ENCODE measurements around the gene FRS3. TPM values are rescaled to one million over a fixed set of nuclear protein-coding genes. Genes with fewer than 3 reads are reported as not detected.

Gene FRS3
- total and polyA plus RNA-seq, 2 of the 13 experiments (the other 11 are each of a cell fraction or from before 2014, with no cell fraction given) = 3.0 to 7.4 TPM

DNA sequence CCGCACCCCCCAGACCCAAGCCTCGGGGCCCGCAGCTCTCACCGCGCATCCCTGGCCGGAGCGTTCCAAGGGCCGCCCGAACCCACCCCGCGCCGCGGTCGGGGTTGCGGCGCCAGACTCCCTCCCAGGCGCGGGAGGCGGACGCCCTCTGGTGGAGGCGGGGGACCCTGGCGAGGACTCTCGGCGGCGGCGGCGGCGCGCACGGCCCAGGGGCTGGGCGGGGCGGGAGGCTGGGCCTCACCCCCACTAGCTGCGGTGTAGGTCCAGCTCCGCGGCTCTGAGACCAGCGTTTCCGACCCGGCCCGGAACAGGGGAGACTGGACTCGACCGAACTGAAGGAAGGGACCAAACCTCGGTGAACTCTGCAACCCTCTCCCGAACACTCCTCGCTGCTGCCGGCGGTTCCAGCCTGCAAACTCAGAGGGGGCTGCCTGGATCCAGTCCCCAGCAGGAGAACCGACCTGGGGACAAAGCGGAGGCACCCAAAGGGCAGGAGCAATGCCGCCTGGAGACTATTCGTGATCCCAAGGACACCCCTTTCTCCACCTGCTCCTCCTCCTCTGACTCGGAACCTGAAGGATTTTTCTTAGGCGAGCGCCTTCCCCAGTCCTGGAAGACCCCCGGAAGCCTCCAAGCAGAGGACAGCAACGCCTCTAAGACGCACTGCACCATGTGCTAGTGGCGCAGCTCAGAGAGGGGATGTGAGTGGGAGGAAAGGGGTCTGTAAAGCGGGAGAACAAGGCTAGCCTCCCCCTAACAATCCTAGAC, 6.9 kb upstream of the FRS3 start (continued):
- TF ChIP-seq ZNF75D (CRISPR knock-in tag; IDR thresholded peaks at IDR 0.05; ENCODE audit: borderline replicate concordance) (no peak), HNRNPL (IDR thresholded peaks at IDR 0.05; ENCODE audit: low read depth, low read length) (peak; percentile 18; the same call in 1 of the 2 replicates), ATM (IDR thresholded peaks at IDR 0.05; ENCODE audit: borderline replicate concordance) (no peak), ZBTB7A (CRISPR knock-in tag; IDR thresholded peaks at IDR 0.05) (no peak), ZNF383 (CRISPR knock-in tag; IDR thresholded peaks at IDR 0.05; ENCODE audit: borderline replicate concordance) (peak; percentile 59; the same call in 1 of the 2 replicates), ZNF224 (CRISPR knock-in tag; IDR thresholded peaks at IDR 0.05) (0 out of 2 replicates have a peak, but pooled peaks have one; percentile 24), ZC3H4 (CRISPR knock-in tag; IDR thresholded peaks at IDR 0.05; ENCODE audit: borderline replicate concordance) (no peak), RBAK (CRISPR knock-in tag; IDR thresholded peaks at IDR 0.05) (no peak), PHF5A (CRISPR knock-in tag; IDR thresholded peaks at IDR 0.05; ENCODE audit: low read depth, unreplicated experiment) (peak; percentile 49), SP4 (CRISPR knock-in tag; IDR thresholded peaks at IDR 0.05) (peak; percentile 77), SP5 (CRISPR knock-in tag; IDR thresholded peaks at IDR 0.05; ENCODE audit: borderline replicate concordance, low read depth) (peak; percentile 70), NR2C2 (CRISPR knock-in tag; IDR thresholded peaks at IDR 0.05; ENCODE audit: borderline replicate concordance) (peak; percentile 76; the same call in 1 of the 2 replicates), ZNF841 (CRISPR knock-in tag; IDR thresholded peaks at IDR 0.05; ENCODE audit: borderline replicate concordance) (no peak), ZNF7 (CRISPR knock-in tag; IDR thresholded peaks at IDR 0.05) (no peak), EZH2 (conservative IDR thresholded peaks at IDR 0.05; ENCODE audit: low read depth, low read length) (no peak), MTA3 (CRISPR knock-in tag; IDR thresholded peaks at IDR 0.05) (no peak), RNF2 (conservative IDR thresholded peaks at IDR 0.05; ENCODE audit: low read depth) (no peak), ATRX (CRISPR knock-in tag; IDR thresholded peaks at IDR 0.05; ENCODE audit: borderline replicate concordance) (no peak), GFI1 (CRISPR knock-in tag; IDR thresholded peaks at IDR 0.05; ENCODE audit: borderline replicate concordance) (peak; percentile 33; the same call in 1 of the 2 replicates), TEAD2 (CRISPR knock-in tag; IDR thresholded peaks at IDR 0.05) (no peak), ZNF546 (CRISPR knock-in tag; conservative IDR thresholded peaks at IDR 0.05) (peak; percentile 88; the same call in 1 of the 2 replicates), ZNF292 (CRISPR knock-in tag; IDR thresholded peaks at IDR 0.05; ENCODE audit: borderline replicate concordance, low read depth) (0 out of 2 replicates have a peak, but pooled peaks have one; percentile 20), TCF12 (IDR thresholded peaks at IDR 0.05) (no peak), TCF12 (CRISPR knock-in tag; IDR thresholded peaks at IDR 0.05) (peak; percentile 72; the same call in 1 of the 2 replicates), ZNF350 (CRISPR knock-in tag; IDR thresholded peaks at IDR 0.05; ENCODE audit: borderline replicate concordance, low read depth) (no peak)
- TF ChIP-seq, protein P1, sequence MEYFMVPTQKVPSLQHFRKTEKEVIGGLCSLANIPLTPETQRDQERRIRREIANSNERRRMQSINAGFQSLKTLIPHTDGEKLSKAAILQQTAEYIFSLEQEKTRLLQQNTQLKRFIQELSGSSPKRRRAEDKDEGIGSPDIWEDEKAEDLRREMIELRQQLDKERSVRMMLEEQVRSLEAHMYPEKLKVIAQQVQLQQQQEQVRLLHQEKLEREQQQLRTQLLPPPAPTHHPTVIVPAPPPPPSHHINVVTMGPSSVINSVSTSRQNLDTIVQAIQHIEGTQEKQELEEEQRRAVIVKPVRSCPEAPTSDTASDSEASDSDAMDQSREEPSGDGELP (IDR thresholded peaks at IDR 0.05; ENCODE audit: borderline replicate concordance, low read depth) = no peak
- TF ChIP-seq, protein P2, sequence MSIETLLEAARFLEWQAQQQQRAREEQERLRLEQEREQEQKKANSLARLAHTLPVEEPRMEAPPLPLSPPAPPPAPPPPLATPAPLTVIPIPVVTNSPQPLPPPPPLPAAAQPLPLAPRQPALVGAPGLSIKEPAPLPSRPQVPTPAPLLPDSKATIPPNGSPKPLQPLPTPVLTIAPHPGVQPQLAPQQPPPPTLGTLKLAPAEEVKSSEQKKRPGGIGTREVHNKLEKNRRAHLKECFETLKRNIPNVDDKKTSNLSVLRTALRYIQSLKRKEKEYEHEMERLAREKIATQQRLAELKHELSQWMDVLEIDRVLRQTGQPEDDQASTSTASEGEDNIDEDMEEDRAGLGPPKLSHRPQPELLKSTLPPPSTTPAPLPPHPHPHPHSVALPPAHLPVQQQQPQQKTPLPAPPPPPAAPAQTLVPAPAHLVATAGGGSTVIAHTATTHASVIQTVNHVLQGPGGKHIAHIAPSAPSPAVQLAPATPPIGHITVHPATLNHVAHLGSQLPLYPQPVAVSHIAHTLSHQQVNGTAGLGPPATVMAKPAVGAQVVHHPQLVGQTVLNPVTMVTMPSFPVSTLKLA (IDR thresholded peaks at IDR 0.05) = no peak
- TF ChIP-seq, protein P3, sequence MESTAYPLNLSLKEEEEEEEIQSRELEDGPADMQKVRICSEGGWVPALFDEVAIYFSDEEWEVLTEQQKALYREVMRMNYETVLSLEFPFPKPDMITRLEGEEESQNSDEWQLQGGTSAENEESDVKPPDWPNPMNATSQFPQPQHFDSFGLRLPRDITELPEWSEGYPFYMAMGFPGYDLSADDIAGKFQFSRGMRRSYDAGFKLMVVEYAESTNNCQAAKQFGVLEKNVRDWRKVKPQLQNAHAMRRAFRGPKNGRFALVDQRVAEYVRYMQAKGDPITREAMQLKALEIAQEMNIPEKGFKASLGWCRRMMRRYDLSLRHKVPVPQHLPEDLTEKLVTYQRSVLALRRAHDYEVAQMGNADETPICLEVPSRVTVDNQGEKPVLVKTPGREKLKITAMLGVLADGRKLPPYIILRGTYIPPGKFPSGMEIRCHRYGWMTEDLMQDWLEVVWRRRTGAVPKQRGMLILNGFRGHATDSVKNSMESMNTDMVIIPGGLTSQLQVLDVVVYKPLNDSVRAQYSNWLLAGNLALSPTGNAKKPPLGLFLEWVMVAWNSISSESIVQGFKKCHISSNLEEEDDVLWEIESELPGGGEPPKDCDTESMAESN (CRISPR knock-in tag; conservative IDR thresholded peaks at IDR 0.05) = peak; percentile 73; the same call in 1 of the 2 replicates
